Left ventricle myocardium inferior (tissue), 1 donor: ENCODE measurements around the gene PPBP. TPM values are rescaled to one million over a fixed set of nuclear protein-coding genes. Genes with fewer than 3 reads are reported as not detected.
"Not testable (repeated sequence)": the region's sequence is repeated elsewhere in the genome, so short reads cannot be mapped to it uniquely, and the experiment has no call there.

Source experiments
- DNase-seq: peaks from one replicate; pipeline ENCODE4 v3.0.0-alpha.2; 2020
- H3K27ac ChIP-seq: fragments of 200-600 bp; replicated peaks from 2 replicates; pipeline ENCODE4 v1.8.0; 2021
- H3K27me3 ChIP-seq: fragments of 200-600 bp; 2 replicates; pipeline ENCODE4 v1.8.0; 2021; ENCODE audit warnings: low read depth
- H3K36me3 ChIP-seq: fragments of 200-600 bp; 2 replicates; pipeline ENCODE4 v1.8.0; 2021
- H3K4me1 ChIP-seq: fragments of 200-600 bp; 2 replicates; pipeline ENCODE4 v1.8.0; 2021
- H3K4me3 ChIP-seq: fragments of 200-600 bp; 2 replicates; pipeline ENCODE4 v1.8.0; 2021; ENCODE audit warnings: mild to moderate bottlenecking, moderate library complexity
- H3K9me3 ChIP-seq: fragments of 200-600 bp; replicated peaks from 2 replicates; pipeline ENCODE4 v1.8.0; 2021
- intact Hi-C: fragments of 100-400 bp; cut with micrococcal nuclease; formaldehyde crosslinking; loops from one replicate; pipeline ENCODE4 v1.11.0; 2022
- total RNA-seq: library from RNA; stranded (reverse); fragmentation: NEBNext Ultra II Directional; extraction: Animal tissue kit (Norgen Biotek cat#: 25700); gene quantifications from one replicate; pipeline ENCODE4 v1.2.1, GENCODE V29; 2021
- TF ChIP-seq, protein P1 (sequence below): fragments of 200-600 bp; IDR thresholded peaks from 2 replicates; pipeline ENCODE4 v1.8.0; 2021; ENCODE audit warnings: antibody characterized with exemption, mild to moderate bottlenecking, borderline replicate concordance
- donor health status: DM: no; HTN: yes; CAD: no; lungs with severe emphysema.

PPBP gene
- total RNA-seq, 1 donor from 2014 or later = 1.2 TPM

DNA sequence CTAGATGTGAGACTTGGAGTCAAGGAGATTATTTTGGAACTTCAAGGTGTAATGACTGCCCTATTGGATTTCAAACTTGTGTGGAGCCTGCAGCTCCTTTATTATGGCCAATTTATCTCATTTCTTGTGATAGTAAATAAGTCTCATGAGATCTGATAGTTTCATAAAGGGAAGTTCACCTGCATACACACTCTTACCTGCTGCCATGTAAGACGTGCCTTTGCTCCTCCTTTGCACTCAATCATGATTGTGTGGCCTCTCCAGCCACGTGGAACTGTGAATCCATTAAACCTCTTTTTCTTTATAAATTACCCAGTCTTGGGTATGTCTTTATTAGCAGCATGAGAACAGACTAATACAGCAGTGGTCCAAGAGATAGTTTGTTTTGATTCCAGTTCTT, 25.3 kb downstream of the PPBP start:
- no peak for DNase-seq
- Histone ChIP-seq H3K4me1 (no peaks in the 10 kb centered on the region), H3K4me3 (no peak overlapping the region)

GRCh38 chr4:73959041-73959440, 28.9 kb downstream of the PPBP start:
- H3K27me3 ChIP-seq, H3K4me3 ChIP-seq, DNase-seq, H3K4me1 ChIP-seq, H3K36me3 ChIP-seq, intact Hi-C loops, H3K27ac ChIP-seq: not testable (repeated sequence)
- H3K9me3 ChIP-seq = peaks cover 72% of the 10 kb centered on the region

More for the DNA sequence above, 25.3 kb downstream of the PPBP start:
- intact Hi-C loops = no loop called here
- peaks cover 40% of the 10 kb centered on the region for H3K9me3 ChIP-seq
- TF ChIP-seq, protein P1, sequence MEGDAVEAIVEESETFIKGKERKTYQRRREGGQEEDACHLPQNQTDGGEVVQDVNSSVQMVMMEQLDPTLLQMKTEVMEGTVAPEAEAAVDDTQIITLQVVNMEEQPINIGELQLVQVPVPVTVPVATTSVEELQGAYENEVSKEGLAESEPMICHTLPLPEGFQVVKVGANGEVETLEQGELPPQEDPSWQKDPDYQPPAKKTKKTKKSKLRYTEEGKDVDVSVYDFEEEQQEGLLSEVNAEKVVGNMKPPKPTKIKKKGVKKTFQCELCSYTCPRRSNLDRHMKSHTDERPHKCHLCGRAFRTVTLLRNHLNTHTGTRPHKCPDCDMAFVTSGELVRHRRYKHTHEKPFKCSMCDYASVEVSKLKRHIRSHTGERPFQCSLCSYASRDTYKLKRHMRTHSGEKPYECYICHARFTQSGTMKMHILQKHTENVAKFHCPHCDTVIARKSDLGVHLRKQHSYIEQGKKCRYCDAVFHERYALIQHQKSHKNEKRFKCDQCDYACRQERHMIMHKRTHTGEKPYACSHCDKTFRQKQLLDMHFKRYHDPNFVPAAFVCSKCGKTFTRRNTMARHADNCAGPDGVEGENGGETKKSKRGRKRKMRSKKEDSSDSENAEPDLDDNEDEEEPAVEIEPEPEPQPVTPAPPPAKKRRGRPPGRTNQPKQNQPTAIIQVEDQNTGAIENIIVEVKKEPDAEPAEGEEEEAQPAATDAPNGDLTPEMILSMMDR = no peak
- peaks cover 10% of the 10 kb centered on the region for H3K27me3 ChIP-seq
- no peaks in the 10 kb centered on the region for H3K36me3 ChIP-seq
- H3K27ac ChIP-seq = no peak overlapping the region

DNA sequence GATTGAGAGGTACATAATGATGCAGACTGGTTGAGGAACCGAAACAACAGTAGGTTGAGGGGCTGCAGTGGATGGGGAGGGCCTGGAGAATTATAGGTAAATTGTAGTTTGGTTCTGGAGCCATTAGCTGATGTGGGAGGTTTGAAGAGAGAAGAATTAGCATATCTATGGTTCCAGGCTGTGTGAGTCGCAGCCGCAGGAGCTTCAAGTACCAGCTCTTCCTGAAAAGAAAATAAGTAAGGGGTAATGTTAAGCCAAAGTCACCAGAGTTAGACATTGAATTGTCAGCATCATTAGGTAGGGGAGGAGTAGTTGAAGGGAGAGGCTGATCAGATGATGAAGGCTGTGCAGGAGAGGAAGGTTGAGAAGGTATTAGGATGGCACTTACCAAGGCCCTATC, 35.6 kb downstream of the PPBP start:
- Histone ChIP-seq H3K9me3 (peaks cover 33% of the 10 kb centered on the region), H3K27me3 (peaks cover 8% of the 10 kb centered on the region), H3K27ac (no peak overlapping the region), H3K4me1 (no peaks in the 10 kb centered on the region), H3K4me3 (no peak overlapping the region), H3K36me3 (no peaks in the 10 kb centered on the region)
- intact Hi-C loops = no loop called here
- no peak for DNase-seq
- TF ChIP-seq, protein P1 = no peak

DNA sequence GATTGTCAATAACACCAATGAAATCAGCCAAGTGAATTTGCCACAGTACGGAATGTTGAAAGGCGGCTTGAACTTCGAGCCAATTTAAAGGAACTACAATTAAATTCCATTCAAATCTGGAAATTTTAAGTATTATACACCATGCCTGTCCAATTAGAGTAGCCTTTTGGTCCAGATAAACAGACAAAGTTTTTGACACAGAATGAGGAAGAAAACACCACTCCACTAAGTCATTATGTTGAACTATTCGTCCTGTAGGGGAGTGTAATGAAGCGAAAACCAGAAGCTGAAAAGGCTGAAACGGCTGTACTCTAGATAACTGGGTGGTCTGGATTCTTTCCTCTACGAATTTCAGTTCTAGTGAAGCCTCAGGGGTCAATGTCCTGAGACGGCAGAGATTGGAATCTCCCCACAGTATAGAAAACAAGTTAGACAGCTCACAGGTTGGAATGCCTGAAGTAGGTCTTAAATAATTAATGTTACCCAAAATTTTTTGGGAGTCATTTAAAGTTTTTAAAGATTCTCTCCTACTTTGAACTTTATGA, 37.5 kb downstream of the PPBP start:
- intact Hi-C loops, H3K36me3 ChIP-seq, H3K4me1 ChIP-seq, H3K4me3 ChIP-seq, DNase-seq, H3K27ac ChIP-seq: not testable (repeated sequence)
- Histone ChIP-seq H3K9me3 (peaks cover 19% of the 10 kb centered on the region), H3K27me3 (peaks cover 25% of the 10 kb centered on the region)

GRCh38 chr4:73948990-73949706, 38.8 kb downstream of the PPBP start:
- Histone ChIP-seq H3K36me3 (no peaks in the 10 kb centered on the region), H3K9me3 (peaks cover 6% of the 10 kb centered on the region)

DNA sequence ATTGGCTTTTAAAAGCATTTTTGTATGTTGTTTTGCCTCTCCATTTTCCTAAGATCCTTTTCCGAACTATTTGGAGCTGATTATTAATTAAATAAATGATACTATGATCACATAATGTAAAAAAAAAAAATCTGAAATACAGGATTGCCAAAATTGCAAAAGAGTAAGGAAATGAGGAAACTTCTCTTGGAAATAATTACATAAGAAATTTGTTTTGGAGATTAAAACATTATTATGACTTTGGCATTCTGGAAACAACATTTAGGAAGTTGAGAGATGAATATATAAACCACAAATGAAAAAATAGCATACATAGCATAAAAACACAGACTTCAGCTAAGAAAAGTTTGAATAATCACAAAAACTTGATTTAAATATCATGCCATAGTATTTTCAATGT, 39.7 kb downstream of the PPBP start:
- H3K36me3 ChIP-seq = no peaks in the 10 kb centered on the region
- peaks cover under 1% of the 10 kb centered on the region for H3K9me3 ChIP-seq
- intact Hi-C loops = no loop called here
- TF ChIP-seq, protein P1 = no peak
- DNase-seq = no peak
- peaks cover 46% of the 10 kb centered on the region for H3K27me3 ChIP-seq
- H3K4me1 ChIP-seq = peaks cover 13% of the 10 kb centered on the region
- no peak overlapping the region for H3K27ac ChIP-seq
- H3K4me3 ChIP-seq = no peak overlapping the region

More at GRCh38 chr4:73948990-73949706, 38.8 kb downstream of the PPBP start:
- peaks cover 10% of the 10 kb centered on the region for H3K4me1 ChIP-seq
- H3K4me3 ChIP-seq = no peak overlapping the region
- no peak overlapping the region for H3K27ac ChIP-seq
- no peak for DNase-seq
- peaks cover 38% of the 10 kb centered on the region for H3K27me3 ChIP-seq
- intact Hi-C loops = no loop called here
- TF ChIP-seq, protein P1 = no peak
